IPS DF 6.9 (cell line): ENCODE measurements around the gene HOPX.

ENCODE experiments used
- DNase-seq: peaks from one replicate; pipeline ENCODE4 v3.0.0-alpha.2; 2013; ENCODE audit warnings: low read depth, low spot score
- H3K27ac ChIP-seq: one replicate; pipeline ENCODE4 v1.5.1; 2013; ENCODE audit warnings: low read length, control low read depth
- H3K27me3 ChIP-seq: 2 replicates; pipeline ENCODE4 v1.6.1; 2013; ENCODE audit warnings: mild to moderate bottlenecking, low read length; ENCODE audit not compliant: control insufficient read depth, insufficient read depth
- H3K36me3 ChIP-seq: 2 replicates; pipeline ENCODE4 v1.6.1; 2013; ENCODE audit warnings: low read length; ENCODE audit not compliant: control insufficient read depth, insufficient read depth
- H3K4me1 ChIP-seq: 2 replicates; pipeline ENCODE4 v1.6.1; 2013; ENCODE audit warnings: low read length; ENCODE audit not compliant: control insufficient read depth, insufficient read depth
- H3K4me3 ChIP-seq: 2 replicates; pipeline ENCODE4 v1.5.1; 2013; ENCODE audit warnings: mild to moderate bottlenecking, low read length
- H3K9me3 ChIP-seq: 2 replicates; pipeline ENCODE4 v1.6.1; 2013; ENCODE audit warnings: low read length, inconsistent platforms; ENCODE audit not compliant: control insufficient read depth, insufficient read depth
- WGBS: extraction: QIAGEN DNeasy Blood & Tissue Kit; methylation state at CpG from one replicate; pipeline ENCODE4 v1.1.7; 2013; ENCODE audit warnings: mixed read lengths, missing lambda C conversion rate; ENCODE audit not compliant: insufficient read length, insufficient coverage; 5-methylcytosine and 5-hydroxymethylcytosine counted together

HOPX gene

DNA sequence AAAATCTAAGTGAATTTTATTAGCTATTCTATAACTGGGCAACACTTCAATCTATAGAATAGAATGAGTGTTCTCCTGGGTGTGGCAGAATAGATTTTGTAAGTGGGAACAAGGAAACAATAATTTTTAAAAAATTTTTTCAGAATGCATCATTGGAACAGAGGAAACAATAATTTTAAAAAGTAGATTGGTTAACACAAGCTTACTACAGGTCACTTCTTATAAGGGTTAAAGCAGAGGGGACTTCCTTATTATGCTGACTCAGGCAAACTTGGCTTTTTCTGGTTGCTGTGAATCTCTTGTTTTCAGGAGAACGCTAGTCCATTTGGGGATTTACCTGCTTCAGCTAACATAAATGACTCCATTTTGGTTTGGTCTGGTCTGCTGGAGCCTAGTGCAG, 52.5 kb downstream of the HOPX start:
- no CpG with 5 or more reads among the region's 1 CpG for WGBS
- no peaks in the 10 kb centered on the region for H3K27me3 ChIP-seq
- H3K36me3 ChIP-seq: no peaks in the 10 kb centered on the region
- no peak for DNase-seq
- H3K4me3 ChIP-seq: no peak overlapping the region
- H3K4me1 ChIP-seq: no peaks in the 10 kb centered on the region
- H3K27ac ChIP-seq: no peak overlapping the region
- no peaks in the 10 kb centered on the region; the same call in 1 of the 2 replicates for H3K9me3 ChIP-seq

DNA sequence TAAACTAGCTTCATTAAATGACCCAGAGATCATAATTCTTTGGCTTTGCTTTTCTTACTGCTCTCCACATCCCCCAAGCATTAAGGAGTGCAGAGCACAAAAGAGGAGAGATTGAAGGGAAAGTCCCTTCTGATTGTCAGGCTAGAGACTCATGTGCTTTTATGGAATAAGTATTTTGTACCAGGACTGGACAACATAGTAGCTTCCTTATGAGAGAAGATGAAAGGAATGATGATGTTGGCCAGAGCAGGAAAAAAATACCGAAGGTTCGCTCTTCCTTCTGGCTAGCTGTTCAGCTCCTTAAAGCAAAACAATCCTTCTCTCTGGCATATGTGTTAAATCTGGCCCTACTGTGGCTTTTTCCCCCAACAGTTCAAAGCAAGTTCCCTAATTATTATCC, 53.1 kb downstream of the HOPX start:
- no peak for DNase-seq
- no peak overlapping the region for H3K27ac ChIP-seq
- H3K27me3 ChIP-seq: no peaks in the 10 kb centered on the region
- no peak overlapping the region for H3K4me3 ChIP-seq
- no peaks in the 10 kb centered on the region for H3K36me3 ChIP-seq
- no CpG with 5 or more reads among the region's 2 CpGs for WGBS
- H3K9me3 ChIP-seq: no peaks in the 10 kb centered on the region; the same call in 1 of the 2 replicates
- no peaks in the 10 kb centered on the region for H3K4me1 ChIP-seq

DNA sequence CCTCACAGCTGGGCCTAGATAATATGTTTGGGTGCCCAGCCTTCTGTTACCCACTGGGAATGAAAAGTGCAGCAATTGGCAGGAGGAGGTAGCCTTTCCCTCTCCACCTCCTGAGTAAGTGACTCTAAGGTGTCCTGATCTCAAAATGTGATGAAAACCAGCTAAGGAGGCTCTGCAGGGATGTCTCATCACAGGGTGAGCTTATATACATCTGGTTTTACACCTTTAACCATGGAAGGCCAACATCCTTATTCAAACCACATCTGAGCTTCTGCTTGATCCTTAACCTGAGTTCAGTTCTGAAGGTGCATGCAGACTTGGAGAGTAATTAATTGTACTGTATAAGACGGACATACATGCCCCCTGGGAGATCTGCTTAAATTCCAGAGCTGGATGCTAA, 53.7 kb downstream of the HOPX start:
- H3K4me1 ChIP-seq: no peaks in the 10 kb centered on the region
- no peak overlapping the region for H3K4me3 ChIP-seq
- no peaks in the 10 kb centered on the region; the same call in 1 of the 2 replicates for H3K9me3 ChIP-seq
- no peak for DNase-seq
- H3K27me3 ChIP-seq: no peaks in the 10 kb centered on the region
- H3K27ac ChIP-seq: no peak overlapping the region
- no CpG with 5 or more reads among the region's 1 CpG for WGBS
- no peaks in the 10 kb centered on the region for H3K36me3 ChIP-seq

DNA sequence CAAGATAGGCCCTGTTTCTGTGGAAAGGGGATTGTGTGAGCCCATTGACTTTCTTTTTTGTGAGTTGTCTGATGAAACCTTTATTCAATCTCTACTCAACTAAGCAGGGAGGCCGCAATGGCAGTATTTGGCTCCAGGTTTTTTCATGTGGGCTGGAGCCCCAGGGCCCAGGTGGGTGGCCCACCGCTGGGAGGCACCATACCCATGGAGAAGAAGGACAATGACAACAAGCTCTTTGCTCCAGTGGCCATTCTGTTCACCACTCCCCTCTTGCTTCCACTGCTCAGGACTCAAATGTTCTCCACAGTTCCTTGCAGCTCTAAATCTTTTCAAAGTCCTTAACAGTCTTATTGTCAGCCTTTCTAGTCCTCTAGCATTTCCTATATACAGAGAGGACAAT, 54.1 kb downstream of the HOPX start:
- Histone ChIP-seq H3K4me3 (no peak overlapping the region), H3K36me3 (no peaks in the 10 kb centered on the region), H3K4me1 (no peaks in the 10 kb centered on the region), H3K9me3 (no peaks in the 10 kb centered on the region; the same call in 1 of the 2 replicates), H3K27ac (no peak overlapping the region), H3K27me3 (no peaks in the 10 kb centered on the region)
- DNase-seq: no peak
- no CpG with 5 or more reads among the region's 2 CpGs for WGBS

DNA sequence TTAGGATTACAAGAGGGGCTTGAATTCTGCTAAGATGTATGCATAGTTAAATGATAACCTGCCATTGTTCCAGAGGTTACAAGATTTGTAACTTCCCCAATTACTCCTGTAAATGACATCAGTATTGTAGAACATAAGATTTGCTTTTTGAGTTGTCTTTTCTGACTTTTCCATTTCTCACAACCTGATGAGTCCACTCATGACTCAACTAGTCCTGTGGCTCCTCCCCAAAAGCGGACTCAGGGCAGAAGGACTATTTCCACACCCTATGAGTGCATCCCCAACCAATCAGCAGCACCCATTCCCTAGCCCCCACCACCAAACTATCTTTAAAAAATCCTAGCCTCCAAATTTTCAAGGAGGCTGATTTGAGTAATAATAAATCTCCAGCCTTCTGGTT, 54.7 kb downstream of the HOPX start:
- Histone ChIP-seq H3K4me1 (no peaks in the 10 kb centered on the region), H3K27me3 (no peaks in the 10 kb centered on the region), H3K4me3 (no peak overlapping the region), H3K36me3 (no peaks in the 10 kb centered on the region), H3K9me3 (no peaks in the 10 kb centered on the region; the same call in 1 of the 2 replicates), H3K27ac (no peak overlapping the region)
- WGBS: no CpG with 5 or more reads among the region's 1 CpG
- no peak for DNase-seq

DNA sequence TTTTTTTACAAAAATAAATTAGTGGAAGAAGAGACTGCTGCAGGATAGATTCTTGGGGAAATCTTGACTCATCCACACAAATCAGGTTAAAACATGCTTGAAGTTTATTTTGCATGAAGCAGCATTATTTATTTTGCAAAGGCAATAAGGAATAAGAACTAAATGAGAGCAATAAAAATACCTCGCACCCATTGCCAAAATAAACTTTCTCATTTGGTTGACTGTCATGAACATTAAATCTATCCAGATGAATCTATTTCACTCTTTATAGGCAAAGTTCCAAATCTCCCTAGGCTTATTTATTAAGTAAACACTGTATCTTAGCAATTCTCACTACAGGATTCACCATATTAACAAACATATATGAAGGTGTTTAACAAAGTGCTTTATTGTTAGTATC, 58.9 kb downstream of the HOPX start:
- no peaks in the 10 kb centered on the region; the same call in 1 of the 2 replicates for H3K9me3 ChIP-seq
- no peaks in the 10 kb centered on the region for H3K27me3 ChIP-seq
- no peaks in the 10 kb centered on the region for H3K4me1 ChIP-seq
- H3K4me3 ChIP-seq: no peak overlapping the region
- no peak overlapping the region for H3K27ac ChIP-seq
- DNase-seq: no peak
- WGBS: no CpG with 5 or more reads among the region's 1 CpG
- H3K36me3 ChIP-seq: no peaks in the 10 kb centered on the region

DNA sequence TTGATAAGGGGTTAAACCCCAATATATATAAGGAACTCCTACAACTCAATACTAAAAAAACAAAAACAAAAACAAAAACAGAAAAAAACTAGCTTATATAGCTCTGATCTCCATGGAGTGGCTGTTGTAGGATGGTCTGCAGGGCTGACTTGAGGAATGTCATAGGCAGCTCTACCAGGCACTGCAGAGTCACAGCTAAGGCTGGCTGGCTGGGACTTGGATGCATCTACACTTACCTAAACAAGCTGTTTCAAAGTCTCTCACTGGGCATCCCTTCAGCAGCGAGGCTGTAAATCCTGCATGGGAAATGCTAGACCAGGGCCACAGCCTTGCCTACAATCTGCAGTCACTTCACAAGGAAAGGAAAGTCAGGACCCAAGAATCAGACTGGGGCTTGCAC, 61.3 kb downstream of the HOPX start:
- H3K4me1 ChIP-seq: no peaks in the 10 kb centered on the region
- no peaks in the 10 kb centered on the region for H3K27me3 ChIP-seq
- no peaks in the 10 kb centered on the region; the same call in 1 of the 2 replicates for H3K9me3 ChIP-seq
- no peak for DNase-seq
- H3K36me3 ChIP-seq: no peaks in the 10 kb centered on the region
- no CpG with 5 or more reads among the region's 1 CpG for WGBS
- no peak overlapping the region for H3K4me3 ChIP-seq
- H3K27ac ChIP-seq: no peak overlapping the region

DNA sequence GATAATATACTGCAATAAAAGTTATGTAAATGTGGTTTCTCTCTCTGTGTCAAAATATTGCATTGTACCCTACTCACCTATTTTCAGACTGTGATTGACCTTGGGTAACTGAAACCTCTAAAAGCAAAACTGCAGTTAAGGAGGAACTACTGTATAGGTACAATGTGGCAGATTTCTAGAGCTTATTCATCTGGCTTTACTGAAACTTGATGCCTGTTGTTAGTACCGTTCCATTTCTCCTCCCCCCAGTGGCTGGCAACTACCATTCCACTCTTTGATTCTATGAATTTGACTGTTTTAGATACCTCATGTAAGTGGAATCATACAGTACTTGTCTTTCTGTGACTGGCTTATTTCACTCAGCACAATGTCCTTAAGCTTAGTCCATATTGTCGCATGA, 61.9 kb downstream of the HOPX start:
- no peak for DNase-seq
- H3K27me3 ChIP-seq: no peaks in the 10 kb centered on the region
- H3K4me3 ChIP-seq: no peak overlapping the region
- no peak overlapping the region for H3K27ac ChIP-seq
- WGBS: no CpG with 5 or more reads among the region's 2 CpGs
- H3K9me3 ChIP-seq: no peaks in the 10 kb centered on the region; the same call in 1 of the 2 replicates
- H3K4me1 ChIP-seq: no peaks in the 10 kb centered on the region
- no peaks in the 10 kb centered on the region for H3K36me3 ChIP-seq

DNA sequence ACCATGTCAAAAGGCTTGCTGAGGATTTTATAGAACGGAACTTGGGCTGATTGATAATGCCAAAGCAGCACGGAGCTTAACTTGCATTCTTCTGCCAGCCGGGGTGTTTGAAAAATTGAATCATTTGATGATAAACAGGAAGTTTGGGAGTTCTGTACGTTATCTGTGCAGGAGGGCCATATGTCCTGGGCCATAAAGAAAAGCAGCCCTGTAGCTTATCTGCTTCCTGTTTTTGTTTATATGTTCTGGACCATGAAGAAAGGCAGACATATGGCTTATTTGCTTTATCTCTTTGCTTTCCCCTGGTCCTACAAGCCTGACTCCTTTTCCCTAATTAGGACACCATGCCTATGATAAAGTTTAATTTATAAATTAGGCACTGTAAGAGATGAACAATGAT, 62.4 kb downstream of the HOPX start:
- Histone ChIP-seq H3K36me3 (no peaks in the 10 kb centered on the region), H3K27me3 (no peaks in the 10 kb centered on the region), H3K9me3 (no peaks in the 10 kb centered on the region; the same call in 1 of the 2 replicates), H3K4me1 (no peaks in the 10 kb centered on the region), H3K27ac (no peak overlapping the region), H3K4me3 (no peak overlapping the region)
- no peak for DNase-seq
- no CpG with 5 or more reads among the region's 4 CpGs for WGBS

DNA sequence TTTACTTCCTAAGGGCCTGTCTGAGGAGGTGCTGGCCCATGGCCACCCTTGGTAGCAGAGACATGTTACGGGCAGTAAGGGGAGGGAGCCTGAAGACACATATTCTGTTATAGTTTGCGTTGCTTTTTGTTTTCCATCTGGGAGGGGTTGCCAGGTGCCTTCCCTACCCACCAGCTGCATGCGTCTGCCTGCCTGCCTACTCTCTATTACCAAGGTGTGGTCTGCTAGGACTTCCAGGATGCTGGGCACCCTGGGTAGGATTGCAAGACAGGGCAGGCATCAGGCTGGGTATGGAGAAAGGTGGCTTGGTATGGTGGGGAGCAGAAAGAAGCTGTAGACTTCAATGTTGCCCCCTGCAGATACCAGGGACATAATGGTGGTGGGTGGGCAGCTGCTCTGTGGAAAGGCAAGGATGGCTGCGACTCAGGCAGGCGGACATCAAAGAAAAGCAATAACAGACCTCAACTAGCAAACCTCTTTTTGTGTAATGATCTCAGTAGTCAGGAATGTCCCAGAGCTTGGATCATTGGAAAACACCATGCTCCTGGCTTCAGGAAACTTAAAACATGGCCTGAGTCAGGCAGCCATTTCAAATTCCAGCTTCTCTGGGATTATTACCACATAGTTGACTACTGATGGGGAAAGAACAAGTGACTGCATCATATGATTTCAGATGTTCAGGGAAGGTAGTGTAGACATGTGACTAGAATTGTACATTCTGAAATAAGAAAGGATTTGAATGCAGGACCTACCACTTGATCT, 67.8 kb downstream of the HOPX start:
- no peak for DNase-seq
- no CpG with 5 or more reads among the region's 5 CpGs for WGBS
- Histone ChIP-seq H3K4me3 (no peak overlapping the region), H3K4me1 (no peaks in the 10 kb centered on the region), H3K27me3 (peaks cover 6% of the 10 kb centered on the region), H3K36me3 (no peaks in the 10 kb centered on the region), H3K27ac (no peak overlapping the region), H3K9me3 (no peaks in the 10 kb centered on the region)

DNA sequence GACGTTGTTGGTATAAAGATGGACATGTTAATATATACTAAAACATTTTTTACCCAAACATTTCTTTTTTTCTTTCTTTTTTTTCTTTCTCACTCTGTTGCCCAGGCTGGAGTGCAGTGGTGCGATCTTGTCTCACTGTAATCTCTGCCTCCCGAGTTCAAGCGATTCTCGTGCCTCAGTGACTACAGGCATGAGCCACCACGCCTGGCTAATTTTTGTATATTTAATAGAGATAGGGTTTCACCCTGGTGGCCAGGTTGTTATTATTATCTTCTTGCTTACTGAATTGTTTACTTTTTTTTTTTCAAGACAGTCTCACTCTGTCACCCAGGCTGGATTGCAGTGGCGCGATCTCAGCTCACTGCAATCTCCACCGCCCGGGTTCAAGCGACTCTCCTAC, 68.8 kb downstream of the HOPX start:
- WGBS: no CpG with 5 or more reads among the region's 11 CpGs
- Histone ChIP-seq H3K36me3 (no peaks in the 10 kb centered on the region), H3K27ac (no peak overlapping the region)

More for the DNA sequence above, 68.8 kb downstream of the HOPX start:
- DNase-seq: no peak
- H3K27me3 ChIP-seq: peaks cover 13% of the 10 kb centered on the region
- no peaks in the 10 kb centered on the region for H3K9me3 ChIP-seq
- H3K4me1 ChIP-seq: no peaks in the 10 kb centered on the region
- H3K4me3 ChIP-seq: no peak overlapping the region
